HFF-Myc (cell line): ENCODE data around the gene RPS6KA2.

Experiments
- DNase-seq: peaks from one replicate; pipeline ENCODE4 v3.0.0-alpha.2; 2011; ENCODE audit warnings: low read depth; ENCODE audit errors: extremely low read depth
- H3K4me3 ChIP-seq: replicated peaks from 2 replicates; pipeline ENCODE4 v1.5.1; 2011; ENCODE audit warnings: low read depth, mild to moderate bottlenecking, control low read depth, low read length
- CTCF ChIP-seq: IDR thresholded peaks from 2 replicates; pipeline ENCODE4 v1.5.1; 2012; ENCODE audit warnings: mild to moderate bottlenecking, low read depth, low read length, control low read depth; ENCODE audit errors: missing control alignments

The RPS6KA2 gene

GRCh38 chr6:166488701-166489100 is 138.3 kb downstream of the RPS6KA2 start:
- TF ChIP-seq CTCF = no peak
- no peak for DNase-seq
- H3K4me3 ChIP-seq = no peak overlapping the region

GRCh38 chr6:166488076-166488685 is 138.9 kb downstream of the RPS6KA2 start:
- DNase-seq = peak; percentile 44

GRCh38 chr6:166487148-166487547 is 139.9 kb downstream of the RPS6KA2 start:
- no peak for TF ChIP-seq CTCF
- no peak for DNase-seq
- no peak overlapping the region for H3K4me3 ChIP-seq

More at GRCh38 chr6:166488076-166488685, 138.9 kb downstream of the RPS6KA2 start:
- no peak overlapping the region for H3K4me3 ChIP-seq
- no peak for TF ChIP-seq CTCF

GRCh38 chr6:166486536-166486880 is 140.5 kb downstream of the RPS6KA2 start:
- no peak overlapping the region for H3K4me3 ChIP-seq
- TF ChIP-seq CTCF = no peak
- no peak for DNase-seq

GRCh38 chr6:166485651-166486535 is 141.2 kb downstream of the RPS6KA2 start:
- TF ChIP-seq CTCF = peak; percentile 2
- no peak for DNase-seq
- H3K4me3 ChIP-seq = no peak overlapping the region

GRCh38 chr6:166484863-166485262 is 142.2 kb downstream of the RPS6KA2 start:
- no peak for DNase-seq
- no peak for TF ChIP-seq CTCF

More at GRCh38 chr6:166484863-166485262, 142.2 kb downstream of the RPS6KA2 start:
- H3K4me3 ChIP-seq = no peak overlapping the region
